NK-92 treated with Interleukin-12 subunit alpha and Interleukin-12 subunit beta, amount 100 ng/mL, for 24 hours (cell line): ENCODE measurements around the gene SYNGAP1.

ENCODE experiments used
- DNase-seq: peaks from one replicate; lab custom pipeline; 2025; lab: John Stamatoyannopoulos, UW

Gene SYNGAP1

DNA sequence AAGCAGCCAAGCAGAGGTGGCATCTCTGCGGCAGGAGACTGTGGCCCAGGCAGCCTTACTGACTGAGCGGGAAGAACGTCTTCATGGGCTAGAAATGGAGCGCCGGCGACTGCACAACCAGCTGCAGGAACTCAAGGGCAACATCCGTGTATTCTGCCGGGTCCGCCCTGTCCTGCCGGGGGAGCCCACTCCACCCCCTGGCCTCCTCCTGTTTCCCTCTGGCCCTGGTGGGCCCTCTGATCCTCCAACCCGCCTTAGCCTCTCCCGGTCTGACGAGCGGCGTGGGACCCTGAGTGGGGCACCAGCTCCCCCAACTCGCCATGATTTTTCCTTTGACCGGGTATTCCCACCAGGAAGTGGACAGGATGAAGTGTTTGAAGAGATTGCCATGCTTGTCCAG lies 15.0 kb upstream of the SYNGAP1 start:
- DNase-seq, result no peak

DNA sequence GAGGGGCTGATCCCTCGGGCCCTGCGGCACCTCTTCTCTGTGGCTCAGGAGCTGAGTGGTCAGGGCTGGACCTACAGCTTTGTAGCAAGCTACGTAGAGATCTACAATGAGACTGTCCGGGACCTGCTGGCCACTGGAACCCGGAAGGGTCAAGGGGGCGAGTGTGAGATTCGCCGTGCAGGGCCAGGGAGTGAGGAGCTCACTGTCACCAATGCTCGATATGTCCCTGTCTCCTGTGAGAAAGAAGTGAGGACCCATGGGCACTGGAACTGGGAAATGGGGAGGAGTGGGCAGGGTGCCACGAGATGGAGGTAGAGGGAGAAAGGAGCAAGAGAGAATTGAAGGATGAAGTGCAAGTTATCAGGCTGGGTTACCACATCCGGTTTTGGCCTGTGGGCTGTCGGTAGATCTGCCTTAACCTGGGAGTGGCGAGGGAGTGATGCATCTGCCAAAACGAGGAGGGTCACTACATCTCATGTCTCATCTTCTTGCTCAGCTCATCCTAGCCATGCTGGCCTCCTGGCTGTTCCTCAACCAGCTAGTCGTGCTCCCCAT lies 14.4 kb upstream of the SYNGAP1 start:
- no peak for DNase-seq

DNA sequence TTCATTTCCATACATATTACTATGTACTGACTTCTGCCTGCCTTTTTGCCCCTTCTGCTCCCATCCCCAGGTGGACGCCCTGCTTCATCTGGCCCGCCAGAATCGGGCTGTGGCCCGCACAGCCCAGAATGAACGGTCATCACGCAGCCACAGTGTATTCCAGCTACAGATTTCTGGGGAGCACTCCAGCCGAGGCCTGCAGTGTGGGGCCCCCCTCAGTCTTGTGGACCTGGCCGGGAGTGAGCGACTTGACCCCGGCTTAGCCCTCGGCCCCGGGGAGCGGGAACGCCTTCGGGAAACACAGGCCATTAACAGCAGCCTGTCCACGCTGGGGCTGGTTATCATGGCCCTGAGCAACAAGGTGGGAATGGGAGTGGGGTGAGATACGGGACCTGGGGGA lies 13.7 kb upstream of the SYNGAP1 start:
- DNase-seq, result no peak

DNA sequence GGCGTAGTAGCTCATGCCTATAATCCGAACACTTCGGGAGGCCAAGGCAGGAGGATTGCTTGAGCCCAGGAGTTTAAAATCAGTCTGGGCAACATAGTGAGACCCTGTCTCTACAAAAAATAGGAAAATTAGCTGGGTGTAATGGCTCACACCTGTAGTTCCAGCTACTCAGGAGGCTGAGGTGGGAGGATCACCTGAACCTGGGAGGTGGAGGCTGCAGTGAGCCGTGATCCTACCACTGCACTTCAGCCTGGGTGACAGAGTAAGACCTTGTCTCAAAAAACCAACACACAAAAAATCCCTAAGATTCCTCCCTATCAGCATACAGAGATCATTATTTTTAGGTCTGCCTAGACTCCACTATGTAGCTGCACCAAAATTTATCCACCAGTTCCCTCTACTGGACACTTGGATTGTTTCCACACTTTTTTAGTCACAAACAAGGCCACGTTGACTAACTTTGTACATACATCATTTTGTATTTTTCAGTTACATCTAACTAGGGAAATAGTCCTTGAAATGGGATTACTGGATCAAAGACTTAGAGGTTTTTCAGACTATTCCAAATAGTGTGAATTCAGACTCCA lies 12.6 kb upstream of the SYNGAP1 start:
- DNase-seq, result no peak

DNA sequence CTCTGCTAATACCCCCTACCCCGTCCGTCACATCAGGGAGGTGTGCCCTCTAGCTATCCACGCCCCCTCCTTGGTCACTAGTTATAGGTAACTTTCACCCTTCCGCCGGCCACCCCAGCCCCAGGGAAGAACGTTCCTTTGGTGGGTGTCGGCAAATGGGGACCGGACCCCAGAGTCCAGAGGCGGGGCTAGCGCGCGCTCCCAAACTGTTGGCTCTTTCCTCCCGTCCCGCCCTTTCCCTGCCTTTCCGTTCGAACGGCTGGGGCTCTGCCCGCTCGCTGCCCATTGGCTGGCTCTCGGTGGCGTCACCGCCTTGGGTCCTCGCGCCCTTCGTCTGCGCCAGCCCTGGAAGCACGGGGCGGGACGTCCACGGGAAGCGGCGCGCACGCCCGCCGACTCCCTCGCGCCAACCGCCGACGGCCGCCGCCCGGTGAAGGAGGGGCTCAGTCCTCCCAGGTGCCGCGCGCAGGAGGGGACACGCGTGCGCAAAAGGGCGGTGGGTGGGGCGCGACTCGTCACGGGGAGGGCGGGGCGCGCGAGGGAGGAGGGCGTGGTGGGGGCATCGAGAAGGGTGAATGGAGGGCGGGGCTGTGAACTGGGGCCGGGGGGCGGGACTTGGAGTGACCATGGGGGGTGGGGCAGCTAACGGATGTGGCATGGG lies 9.7 kb upstream of the SYNGAP1 start:
- peak; percentile 100 for DNase-seq

DNA sequence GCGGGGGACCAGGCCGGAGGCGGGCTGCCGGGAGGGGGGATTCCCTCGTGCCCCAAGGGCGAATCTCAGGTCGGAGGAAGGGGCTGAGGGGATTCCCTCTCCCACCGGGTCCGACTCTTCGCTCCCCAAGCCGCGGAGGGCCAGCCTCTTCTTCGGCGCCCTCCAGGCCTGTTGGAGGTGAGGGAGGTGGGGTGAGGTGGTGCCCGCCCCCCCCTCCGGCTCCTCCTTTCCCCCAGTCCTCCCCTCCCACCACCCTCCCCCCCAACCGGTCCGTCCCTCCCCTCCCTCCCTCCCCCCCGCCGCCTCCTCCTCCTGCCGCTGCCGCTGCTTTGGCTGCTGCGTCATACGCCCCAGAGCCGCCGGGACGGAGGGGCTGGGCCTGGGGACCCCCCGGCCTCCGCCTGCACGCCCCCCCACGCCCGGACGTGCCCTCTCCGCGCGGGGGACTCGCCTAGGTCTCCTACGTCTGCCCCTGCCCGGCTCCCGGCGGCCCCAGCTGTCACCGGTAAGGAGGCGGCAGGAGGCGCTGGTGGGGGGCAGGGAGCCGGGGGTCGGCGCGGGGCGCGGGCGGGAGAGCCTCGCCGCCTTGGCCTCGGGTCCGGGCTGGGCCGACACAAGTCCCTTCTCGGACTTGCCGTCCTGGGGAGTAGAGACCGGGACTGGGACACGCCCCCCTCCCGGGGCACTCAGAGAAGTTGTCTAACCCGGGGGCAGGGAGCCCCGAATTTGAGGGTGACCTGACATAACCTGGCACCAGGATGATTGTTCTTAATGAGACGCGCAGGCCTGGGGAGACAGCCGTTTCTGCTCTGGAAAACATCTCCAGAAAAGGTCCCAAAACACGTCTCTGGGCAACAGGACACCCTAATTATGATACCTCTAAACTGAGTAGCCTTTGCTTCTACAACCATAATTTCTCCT lies 8.9 kb upstream of the SYNGAP1 start, which contains the start of gene PHF1:
Gene PHF1, plus strand, starts transcription at position 304 of the 921 bp plus-strand sequence. CDS start 1,250 bp downstream, outside the sequence.
- peak; percentile 92 for DNase-seq

DNA sequence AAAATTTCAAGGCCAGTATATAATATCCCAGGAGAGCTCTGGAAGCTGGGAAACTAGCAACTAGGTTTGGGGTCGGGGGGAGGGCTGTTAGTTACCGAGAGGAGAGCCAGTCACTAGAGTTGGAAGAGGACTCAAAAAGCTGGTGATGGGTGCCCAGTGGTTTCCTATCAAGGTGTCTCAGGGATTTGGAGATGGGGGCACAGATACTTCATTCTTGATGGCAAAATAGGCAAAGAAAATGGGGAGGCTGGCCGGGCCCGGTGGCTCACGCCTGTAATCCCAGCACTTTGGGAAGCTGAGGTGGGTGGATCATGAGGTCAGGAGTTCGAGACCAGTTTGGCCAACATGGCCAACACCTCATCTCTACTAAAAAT lies 8.2 kb upstream of the SYNGAP1 start:
- DNase-seq, result no peak

DNA sequence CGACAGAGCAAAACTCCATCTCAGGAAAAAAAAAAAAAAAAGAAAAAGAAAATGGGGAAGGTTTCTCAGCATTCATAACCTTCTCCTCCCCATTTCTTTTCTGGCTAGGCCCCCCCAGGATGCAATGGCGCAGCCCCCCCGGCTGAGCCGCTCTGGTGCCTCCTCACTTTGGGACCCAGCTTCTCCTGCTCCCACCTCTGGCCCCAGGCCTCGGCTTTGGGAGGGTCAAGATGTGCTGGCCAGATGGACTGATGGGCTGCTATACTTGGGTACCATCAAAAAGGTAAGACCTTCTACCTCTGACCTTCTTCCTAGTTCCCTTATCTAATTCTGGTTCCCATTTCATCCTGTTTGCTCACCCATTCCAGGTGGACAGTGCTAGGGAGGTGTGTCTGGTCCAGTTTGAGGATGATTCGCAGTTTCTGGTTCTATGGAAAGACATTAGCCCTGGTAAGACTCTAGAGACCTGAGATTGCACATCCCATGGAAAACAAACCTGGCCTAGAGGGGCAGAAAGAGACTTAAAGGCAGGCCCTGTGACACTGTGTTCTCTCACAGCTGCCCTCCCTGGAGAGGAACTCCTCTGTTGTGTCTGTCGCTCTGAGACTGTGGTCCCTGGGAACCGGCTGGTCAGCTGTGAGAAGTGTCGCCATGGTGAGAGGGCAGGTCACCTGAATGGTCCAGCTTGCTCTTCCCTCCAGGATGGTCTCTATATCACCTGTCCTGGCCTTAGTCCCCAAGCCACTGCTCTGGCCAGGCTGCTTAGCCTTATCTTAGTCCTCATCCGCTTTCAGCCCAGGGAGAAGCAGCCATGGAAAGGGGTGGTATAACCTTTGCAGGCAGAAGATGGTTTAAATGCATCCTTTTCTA lies 7.5 kb upstream of the SYNGAP1 start:
- no peak for DNase-seq

DNA sequence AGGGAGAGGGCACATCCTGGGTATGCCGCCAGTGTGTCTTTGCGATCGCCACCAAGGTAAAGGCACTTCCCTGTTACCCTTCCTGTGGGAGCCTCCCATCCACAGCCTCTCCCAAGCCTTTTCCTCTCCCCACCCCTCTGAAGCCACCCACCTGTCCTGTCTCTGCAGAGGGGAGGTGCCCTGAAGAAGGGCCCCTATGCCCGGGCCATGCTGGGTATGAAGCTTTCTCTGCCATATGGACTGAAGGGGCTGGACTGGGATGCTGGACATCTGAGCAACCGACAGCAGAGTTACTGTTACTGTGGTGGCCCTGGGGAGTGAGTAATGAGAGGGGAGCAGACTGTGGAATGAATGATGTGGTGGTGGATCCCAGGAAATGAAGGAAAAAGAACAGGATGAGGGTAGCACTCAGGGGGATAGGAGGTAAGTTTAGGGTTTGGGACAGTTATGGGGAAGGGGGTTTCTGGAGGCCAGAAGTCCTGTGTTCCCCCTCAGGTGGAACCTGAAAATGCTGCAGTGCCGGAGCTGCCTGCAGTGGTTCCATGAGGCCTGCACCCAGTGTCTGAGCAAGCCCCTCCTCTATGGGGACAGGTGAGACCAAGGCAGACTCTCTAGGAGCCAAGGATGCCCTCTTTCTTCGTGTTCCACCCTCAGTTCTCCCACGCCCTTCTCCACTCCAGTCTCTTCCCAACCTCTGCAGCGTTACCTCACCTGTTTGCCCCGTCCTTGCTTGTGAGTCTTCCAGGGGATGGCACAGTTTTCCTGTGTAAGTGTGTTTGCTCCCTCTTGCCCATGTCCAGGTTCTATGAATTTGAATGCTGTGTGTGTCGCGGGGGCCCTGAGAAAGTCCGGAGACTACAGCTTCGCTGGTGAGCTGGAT lies 6.4 kb upstream of the SYNGAP1 start:
- no peak for DNase-seq

DNA sequence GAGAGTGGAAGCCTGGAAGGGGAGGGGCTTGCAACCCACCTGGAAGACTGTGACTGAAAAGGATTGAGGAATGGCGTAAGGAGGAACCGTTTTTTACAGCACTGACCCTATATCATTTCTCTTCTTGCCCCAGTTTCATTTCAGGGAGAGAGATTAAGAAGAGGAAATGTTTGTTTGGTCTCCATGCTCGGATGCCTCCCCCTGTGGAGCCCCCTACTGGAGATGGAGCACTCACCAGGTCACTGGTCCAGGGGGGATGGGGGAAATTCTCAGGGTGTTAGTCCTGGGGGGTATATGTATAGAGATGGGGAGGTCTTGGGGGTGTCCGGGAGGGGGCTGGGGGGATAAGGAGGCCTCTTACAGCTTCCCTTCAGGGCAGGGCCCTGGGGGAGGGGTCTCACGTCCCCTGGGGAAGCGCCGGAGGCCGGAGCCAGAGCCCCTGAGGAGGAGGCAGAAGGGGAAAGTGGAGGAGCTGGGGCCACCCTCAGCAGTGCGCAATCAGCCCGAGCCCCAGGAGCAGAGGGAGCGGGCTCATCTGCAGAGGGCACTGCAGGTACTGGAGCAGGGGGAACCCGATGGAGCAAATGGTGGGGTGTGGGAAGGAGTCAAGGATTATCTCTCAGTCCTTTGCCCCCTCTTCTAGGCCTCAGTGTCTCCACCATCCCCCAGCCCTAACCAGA lies 5.1 kb upstream of the SYNGAP1 start:
- DNase-seq, result no peak

DNA sequence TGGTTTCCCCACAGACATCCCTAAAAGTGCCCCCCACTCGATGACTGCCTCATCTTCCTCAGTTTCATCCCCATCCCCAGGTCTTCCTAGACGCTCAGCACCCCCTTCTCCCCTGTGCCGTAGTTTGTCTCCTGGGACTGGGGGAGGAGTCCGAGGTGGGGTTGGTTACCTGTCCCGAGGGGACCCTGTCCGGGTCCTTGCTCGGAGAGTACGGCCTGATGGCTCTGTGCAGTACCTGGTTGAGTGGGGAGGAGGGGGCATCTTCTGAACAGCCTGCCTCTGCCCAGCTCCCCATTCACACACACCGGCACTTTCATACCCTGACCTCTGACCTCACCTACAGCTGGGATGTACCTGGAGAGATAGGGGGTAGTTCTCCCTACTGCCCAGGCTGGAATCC lies 4.0 kb upstream of the SYNGAP1 start:
- DNase-seq, result no peak

DNA sequence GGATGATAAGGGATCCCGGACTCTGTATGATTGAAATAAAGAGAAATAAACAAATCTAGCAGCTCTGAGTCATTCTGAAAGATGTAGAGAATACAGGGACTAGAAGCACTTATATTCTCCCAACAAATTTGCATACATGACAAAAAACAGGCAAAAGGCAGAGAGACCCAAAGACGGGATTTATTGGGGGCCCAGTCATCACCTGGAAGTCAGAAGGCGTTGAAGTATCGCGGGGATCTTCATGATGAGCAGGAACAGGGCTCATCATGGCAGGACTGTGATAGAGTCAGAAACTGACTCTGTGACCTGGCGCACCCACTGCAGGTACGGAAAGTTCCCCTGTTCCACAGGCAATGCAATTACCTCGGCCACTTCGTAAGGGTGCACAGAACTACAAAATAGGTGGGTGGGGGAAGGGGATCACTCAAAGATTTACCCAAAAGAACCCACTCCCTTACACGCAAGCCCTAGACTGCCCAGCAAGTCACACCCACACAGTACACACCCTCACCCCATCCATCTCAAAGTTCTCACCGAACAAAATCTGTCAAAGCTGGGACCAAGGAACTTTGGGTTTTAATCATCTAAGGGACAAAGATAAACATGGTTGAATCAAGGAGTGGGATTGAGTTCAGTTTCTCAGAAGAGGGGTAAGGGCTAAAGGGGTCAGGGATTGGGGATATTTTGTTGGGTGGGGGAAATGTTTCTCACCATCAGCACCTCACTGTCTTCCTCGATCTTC lies 3.3 kb upstream of the SYNGAP1 start:
- DNase-seq, result no peak

DNA sequence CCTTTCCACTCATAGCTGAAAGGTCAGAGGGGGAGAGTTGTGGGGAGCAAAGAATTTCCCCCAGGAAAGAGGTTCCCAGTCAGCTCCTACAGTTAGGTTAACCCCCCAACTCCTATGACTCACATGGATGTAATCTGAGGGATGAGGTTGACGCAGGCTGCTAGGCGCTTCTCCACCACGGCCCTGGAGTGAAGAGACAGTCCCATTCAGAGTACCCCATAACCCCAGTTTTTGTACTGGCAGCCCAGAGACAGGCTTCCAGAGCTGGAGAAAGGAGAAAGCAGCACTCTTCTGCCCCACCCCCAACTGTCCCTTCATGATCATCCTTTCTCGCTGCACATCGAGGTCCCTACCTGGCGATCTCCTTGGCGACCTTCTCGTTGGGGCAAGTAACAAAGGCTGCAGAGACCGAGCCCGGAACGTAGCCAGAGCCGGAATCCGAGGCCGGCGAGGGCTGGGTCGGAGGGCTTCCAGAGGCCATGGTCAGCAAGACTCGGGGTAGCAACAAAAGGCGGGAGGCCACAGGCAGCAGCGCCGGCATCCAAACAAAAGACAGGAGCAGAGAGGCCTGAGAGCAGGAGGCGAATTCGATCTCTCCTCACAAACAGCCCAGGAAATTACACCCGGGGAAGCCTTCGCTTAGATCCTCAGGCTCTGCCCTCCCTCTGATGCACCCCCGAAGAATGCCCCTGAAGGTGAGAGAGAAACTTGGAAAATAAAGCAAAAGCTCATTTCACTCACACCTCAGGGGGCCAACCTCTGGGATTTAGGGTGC lies 2.5 kb upstream of the SYNGAP1 start:
- no peak for DNase-seq

DNA sequence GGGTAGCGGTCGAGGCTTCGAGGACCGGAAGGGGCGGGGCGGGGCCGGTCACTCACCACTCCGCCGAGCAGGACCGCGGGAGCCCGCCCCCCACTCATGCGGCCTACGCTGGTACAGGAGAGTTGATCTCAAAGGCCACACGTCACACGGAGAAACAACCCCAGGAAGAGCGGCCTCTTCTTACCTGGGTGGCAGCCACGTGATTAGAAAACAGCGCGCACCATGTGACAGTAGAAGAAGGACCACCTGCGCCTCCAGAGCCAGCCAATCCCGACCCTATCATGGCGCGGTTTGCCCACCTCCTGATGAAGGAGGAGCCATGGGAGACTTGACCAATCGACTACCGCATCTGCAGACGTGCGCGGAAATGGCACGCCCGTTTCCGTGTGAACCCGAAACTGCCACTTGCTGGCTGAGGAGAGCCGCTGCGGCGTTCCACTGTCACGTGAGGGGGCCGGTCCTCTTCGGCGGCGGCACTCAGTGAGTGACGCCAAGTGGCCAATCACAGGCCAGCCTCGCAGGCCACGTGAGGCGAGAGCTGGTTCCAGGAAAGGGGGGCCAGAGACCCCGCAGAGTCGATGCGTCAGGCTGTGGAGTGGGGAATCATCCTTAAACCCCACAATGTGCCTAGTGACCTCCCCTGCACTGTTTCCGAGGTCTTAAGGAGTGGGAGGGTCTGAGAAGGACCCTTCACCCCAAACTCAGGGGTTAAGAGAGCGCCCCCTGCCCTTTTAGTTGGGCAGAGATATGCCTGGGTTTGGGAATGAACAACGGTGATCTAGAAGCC lies 1.8 kb upstream of the SYNGAP1 start, which contains the start of gene CUTA:
Gene CUTA, minus strand, starts transcription at position 205 of the 787 bp plus-strand sequence. Its CDS starts 107 bp downstream, at position 98.
- DNase-seq, result peak; percentile 100

DNA sequence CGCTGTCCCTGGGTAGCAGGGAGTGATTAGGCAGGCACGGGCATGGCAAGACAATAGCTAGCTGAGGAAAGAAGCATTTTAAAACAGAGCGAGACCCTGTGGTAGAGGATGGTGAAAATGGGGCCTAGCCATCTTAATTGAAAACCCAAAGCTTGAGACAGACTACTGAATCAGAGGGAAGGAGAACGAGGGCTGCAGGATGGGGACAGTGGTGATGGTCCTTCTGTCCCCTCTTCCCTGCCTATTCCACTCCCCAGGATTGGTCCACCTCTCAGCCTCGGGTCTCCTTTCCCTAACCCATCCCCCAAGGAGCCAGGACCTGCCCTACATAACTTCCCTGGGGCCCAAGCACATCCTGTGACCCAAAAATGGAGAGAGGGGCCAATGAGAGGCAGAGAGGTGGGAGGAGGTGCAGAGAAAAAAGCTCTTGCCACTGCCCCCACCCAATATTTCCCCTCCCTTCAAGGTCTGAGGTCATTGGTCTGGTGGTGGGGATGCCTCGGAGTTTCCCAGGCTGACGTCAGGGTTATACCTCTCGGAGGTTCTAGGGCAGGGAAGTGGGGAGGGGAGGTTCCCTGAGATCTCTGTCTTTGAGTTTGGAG lies 1.1 kb upstream of the SYNGAP1 start:
- DNase-seq, result no peak

DNA sequence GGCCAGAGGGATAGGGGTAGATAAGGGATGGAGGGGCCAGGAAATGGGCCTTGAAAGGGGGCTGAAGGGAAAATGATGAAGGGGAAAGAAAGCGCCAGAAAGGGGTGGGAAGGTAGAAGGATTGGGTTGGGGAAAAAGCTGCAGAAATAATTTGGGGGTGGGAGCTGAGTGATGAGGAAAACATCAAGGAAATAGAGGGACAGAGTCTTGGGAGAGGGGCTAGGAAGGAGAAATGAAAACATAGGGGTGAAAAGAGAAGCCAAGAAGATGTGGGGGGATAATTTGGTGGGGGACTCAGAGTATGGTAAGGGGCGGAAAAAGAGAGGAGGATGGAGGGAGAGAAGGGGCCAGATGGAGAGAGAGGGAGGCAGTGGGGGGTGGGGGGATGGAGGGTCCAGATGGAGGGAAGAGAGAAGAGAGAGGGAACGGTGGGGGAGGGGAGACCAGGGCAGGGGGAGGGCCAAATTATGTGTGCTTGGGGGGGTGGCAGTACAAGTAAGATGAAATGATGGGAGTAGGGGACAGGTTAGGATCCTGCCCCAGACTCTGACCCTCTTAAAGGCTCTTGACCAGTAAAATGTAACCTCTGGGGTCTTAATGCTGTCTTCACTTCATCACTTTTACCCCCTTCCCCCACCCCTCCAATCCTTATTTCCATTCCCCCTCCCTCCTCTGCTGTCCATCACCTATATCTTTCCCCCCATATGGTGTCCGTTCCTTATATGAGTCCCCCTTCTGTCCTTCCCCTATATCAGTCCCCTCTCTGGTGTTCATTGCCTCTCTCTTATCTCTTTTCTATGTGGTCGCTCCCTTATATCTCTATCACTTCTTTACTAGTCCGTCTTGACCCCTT lies 852 bp downstream of the SYNGAP1 start:
- no peak for DNase-seq
